HepG2 (cell line): Measurements from ENCODE around the gene ITPRIP. TPM values are rescaled to one million over a fixed set of nuclear protein-coding genes. Genes with fewer than 3 reads are reported as not detected.

Source experiments
- ATAC-seq: fragments of 200-7000 bp; cut with Tn5 transposase; 3 replicates; pipeline ENCODE4 v1.9.1; 2020; ENCODE audit warnings: mild to moderate bottlenecking, moderate library complexity
- BruUV-seq: library from RNA; stranded (reverse); fragments of 400-500 nt; replicated peaks from 2 replicates; lab custom pipeline; 2021; lab: Mats Ljungman, UMichigan
- CTCF ChIA-PET: fragments of 300-600 bp; formaldehyde crosslinking; extraction: SDS; loops from one replicate; lab custom pipeline; 2021; ENCODE audit warnings: low total read pairs, inconsistent platforms, low intra/inter-chr PET ratio; lab: Yijun Ruan, JAX
- POLR2A ChIA-PET: fragments of 350-600 bp; sonication (Branson Sonifier 250); formaldehyde crosslinking; loops from one replicate; lab custom pipeline; 2020; ENCODE audit warnings: antibody characterized with exemption, inconsistent platforms; lab: Yijun Ruan, JAX
- DNase-seq: peaks from one replicate; pipeline ENCODE4 v3.0.0-alpha.2; 2015; ENCODE audit warnings: low spot score
- FAIRE-seq: peaks from 3 replicates; lab custom pipeline; 2011; peaks lifted over from hg19 to GRCh38; lab: Jason Lieb, UNC
- H2AFZ ChIP-seq: one replicate; pipeline ENCODE4 v1.6.1; 2011; ENCODE audit warnings: low read length, inconsistent platforms
- H3K27ac ChIP-seq: fragments of 300-600 bp; 3 replicates; pipeline ENCODE4 v1.8.0; 2011; ENCODE audit warnings: mixed run types, mild to moderate bottlenecking, mixed read lengths, low read length, inconsistent platforms; ENCODE audit not compliant: insufficient read depth; ENCODE audit errors: extremely low read length
- H3K27me3 ChIP-seq, 2 experiments: fragments of 200-600 bp in 1 of 2; 2 replicates in 1 of 2; 3 replicates in 1 of 2; pipeline versions ENCODE4 v1.6.0 to v1.8.0; 2011; ENCODE audit warnings: low read length in 2 of 2, mild to moderate bottlenecking in 2 of 2, moderate library complexity in 2 of 2, inconsistent platforms in 1 of 2; ENCODE audit not compliant: insufficient read depth in 2 of 2, control insufficient read depth in 1 of 2
- H3K36me3 ChIP-seq, 2 experiments: fragments of 200-600 bp in 1 of 2; replicated peaks in 1 of 2; 2 replicates in 1 of 2; 3 replicates in 1 of 2; pipeline versions ENCODE4 v1.5.1 to v1.8.0; 2011; ENCODE audit warnings: low read length in 2 of 2, inconsistent platforms in 1 of 2; ENCODE audit not compliant: insufficient read depth in 2 of 2, control insufficient read depth in 1 of 2
- H3K4me1 ChIP-seq: 2 replicates; pipeline ENCODE4 v1.5.1; 2012; ENCODE audit warnings: low read length, inconsistent platforms; ENCODE audit not compliant: insufficient read depth
- H3K4me2 ChIP-seq: 2 replicates; pipeline ENCODE4 v1.6.0; 2011; ENCODE audit warnings: low read depth, low read length, inconsistent platforms
- H3K4me3 ChIP-seq, 3 experiments: fragments of 200-600 bp in 1 of 3; sonication (generic), shearing (Covaris generic) in 1 of 3; replicated peaks in 1 of 3; 2 replicates each; pipeline ENCODE4 v1.5.1; 2011 to 2016; ENCODE audit warnings: low read length in 3 of 3, inconsistent platforms in 2 of 3, low read depth in 2 of 3, mild to moderate bottlenecking in 2 of 3, control low read depth in 1 of 3, mixed read lengths in 1 of 3; ENCODE audit not compliant: insufficient read depth in 1 of 3
- H3K79me2 ChIP-seq: one replicate; pipeline ENCODE4 v1.6.1; 2011; ENCODE audit warnings: low read length, inconsistent platforms; ENCODE audit not compliant: insufficient read depth
- H3K9ac ChIP-seq: 2 replicates; pipeline ENCODE4 v1.6.0; 2011; ENCODE audit warnings: mild to moderate bottlenecking, low read depth, low read length, inconsistent platforms; ENCODE audit not compliant: insufficient read depth
- H3K9me3 ChIP-seq: 2 replicates; pipeline ENCODE4 v1.5.1; 2012; ENCODE audit warnings: mild to moderate bottlenecking, low read length
- H4K20me1 ChIP-seq: 2 replicates; pipeline ENCODE4 v1.6.0; 2011; ENCODE audit warnings: inconsistent platforms, mild to moderate bottlenecking, low read length, moderate library complexity; ENCODE audit not compliant: insufficient read depth
- ATRX ChIP-seq: sonication (generic); formaldehyde crosslinking; IDR thresholded peaks from 2 replicates; pipeline ENCODE4 v1.4.0; 2020; ENCODE audit warnings: missing genetic modification reagents, borderline replicate concordance
- ELF4 ChIP-seq: sonication (generic); formaldehyde crosslinking; IDR thresholded peaks from 2 replicates; pipeline ENCODE4 v1.5.0; 2020; ENCODE audit warnings: missing genetic modification reagents, mild to moderate bottlenecking, moderate library complexity, borderline replicate concordance
- ISX ChIP-seq: sonication (generic); formaldehyde crosslinking; conservative IDR thresholded peaks from 2 replicates; pipeline ENCODE4 v1.5.0; 2020; ENCODE audit warnings: missing genetic modification reagents
- THYN1 ChIP-seq: sonication (generic); formaldehyde crosslinking; IDR thresholded peaks from 2 replicates; pipeline ENCODE4 v1.8.1; 2023; ENCODE audit warnings: low read depth, mild to moderate bottlenecking, moderate library complexity, missing genetic modification reagents, borderline replicate concordance
- ZBTB42 ChIP-seq: sonication (generic); formaldehyde crosslinking; IDR thresholded peaks from 2 replicates; pipeline ENCODE4 v1.5.0; 2020; ENCODE audit warnings: mild to moderate bottlenecking, missing genetic modification reagents
- ZNF160 ChIP-seq: sonication (generic); formaldehyde crosslinking; IDR thresholded peaks from 2 replicates; pipeline ENCODE4 v1.8.0; 2022; ENCODE audit warnings: mild to moderate bottlenecking, inconsistent platforms, missing genetic modification reagents
- ZNF33B ChIP-seq: sonication (generic); formaldehyde crosslinking; IDR thresholded peaks from 2 replicates; pipeline ENCODE4 v1.5.1; 2020; ENCODE audit warnings: mild to moderate bottlenecking, missing genetic modification reagents
- ZZZ3 ChIP-seq: sonication (generic); formaldehyde crosslinking; IDR thresholded peaks from 2 replicates; pipeline ENCODE4 v1.4.0; 2020; ENCODE audit warnings: missing genetic modification reagents, mild to moderate bottlenecking, borderline replicate concordance
- WGBS: methylation state at CpG from one replicate; pipeline ENCODE4 v1.1.6; 2017; ENCODE audit warnings: low lambda C conversion rate; 5-methylcytosine and 5-hydroxymethylcytosine counted together
- in situ Hi-C: cut with HindIII; loops from 2 replicates; pipeline ENCODE4 v1.10.0; 2017; ENCODE audit warnings: low pct_unique_long_range_greater_than_20kb; ENCODE audit not compliant: extremely low pct_ligation_motif_present
- intact Hi-C: fragments of 100-400 bp; cut with micrococcal nuclease; formaldehyde crosslinking; loops from one replicate; pipeline ENCODE4 v1.10.0; 2022; ENCODE audit not compliant: unreplicated experiment
- polyA plus RNA-seq, 8 experiments: library from polyadenylated mRNA; depleted of rRNA in 3 of 8; stranded (reverse) in 7 of 8; unstranded in 1 of 8; fragments of >200 nt; fragmentation: Illumina TruSeq in 4 of 8; extraction: Trizol in 4 of 8; gene quantifications; 2 replicates each; pipeline versions ENCODE4 v1.2.1 to v1.2.3, GENCODE V29; 2011 to 2016; ENCODE audit warnings: low read depth in 4 of 8, missing spikeins in 1 of 8, mixed read lengths in 1 of 8; ENCODE audit not compliant: insufficient read depth in 1 of 8
- total RNA-seq, 5 experiments: library from RNA; depleted of rRNA; stranded (reverse); fragments of >200 nt; fragmentation: Illumina TruSeq; extraction: Trizol; gene quantifications; 2 replicates each; pipeline ENCODE4 v1.2.3, GENCODE V29; 2016; ENCODE audit warnings: low read depth in 1 of 5
- TF ChIP-seq, protein P1 (sequence below): sonication (generic); formaldehyde crosslinking; IDR thresholded peaks from 2 replicates; pipeline ENCODE4 v1.5.0; 2020; ENCODE audit warnings: mild to moderate bottlenecking, missing genetic modification reagents, moderate library complexity
- TF ChIP-seq, protein P2 (sequence below): IDR thresholded peaks from 2 replicates; pipeline ENCODE4 v1.6.1; 2016; ENCODE audit warnings: mild to moderate bottlenecking, missing biosample characterization, missing genetic modification reagents
- TF ChIP-seq, protein P3 (sequence below): sonication (generic); formaldehyde crosslinking; IDR thresholded peaks from one replicate; pipeline ENCODE4 v1.5.1; 2020; ENCODE audit warnings: mild to moderate bottlenecking, missing genetic modification reagents; ENCODE audit errors: not compliant biosample characterization

ITPRIP gene
- total and polyA plus RNA-seq, 2 of the 13 experiments (the other 11 are each of a cell fraction or from before 2014, with no cell fraction given), result 1.00 to 2.8 TPM

DNA sequence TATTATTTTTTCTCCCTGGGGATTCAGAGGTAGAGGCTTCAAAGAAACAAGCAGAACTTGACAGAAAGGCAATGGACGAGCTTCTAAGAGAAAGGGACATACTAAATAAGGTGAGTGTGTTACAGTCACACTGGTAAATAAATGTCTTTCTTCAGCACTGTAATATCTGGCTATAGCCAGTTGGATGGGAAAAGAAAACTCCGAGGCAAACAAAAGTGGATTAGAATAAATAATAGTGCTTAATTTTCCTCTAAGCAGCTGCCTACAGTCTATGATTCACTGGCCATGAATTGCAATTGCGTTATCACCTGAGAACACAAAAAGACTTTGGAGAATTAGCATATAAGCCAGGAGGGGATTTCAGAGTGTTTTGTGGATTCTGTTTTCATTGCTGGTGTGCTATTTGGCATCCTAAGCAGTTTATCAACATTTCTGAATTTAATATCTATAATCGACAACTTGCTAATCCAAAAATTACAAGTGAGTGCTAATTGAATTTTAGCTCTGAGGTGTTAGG lies 38.6 kb upstream of the ITPRIP start:
- FAIRE-seq (no peak), ATAC-seq (no peak), DNase-seq (no peak)
- 2% methylated on average over 4 of the region's 4 CpGs for WGBS
- Histone ChIP-seq H3K4me2 (no peak overlapping the region), H3K79me2 (no peaks in the 10 kb centered on the region), H3K4me3 (no peak overlapping the region), H3K36me3 (no peaks in the 10 kb centered on the region), H3K27me3 (no peaks in the 10 kb centered on the region; a peak in 2 of 5 replicates), H3K27ac (no peak overlapping the region), H3K9ac (no peak overlapping the region), H2AFZ (no peak overlapping the region), H4K20me1 (no peaks in the 10 kb centered on the region), H3K4me1 (no peaks in the 10 kb centered on the region), H3K9me3 (no peaks in the 10 kb centered on the region)
- ChIA-PET CTCF (no interaction called here), POLR2A (no interaction called here)
- intact Hi-C loops, result no loop called here
- no TSS peak for BruUV-seq
- in situ Hi-C loops, result no loop called here
- TF ChIP-seq ZZZ3 (no peak), ELF4 (CRISPR knock-in tag) (no peak), ATRX (no peak), THYN1 (CRISPR knock-in tag) (no peak), ZNF160 (CRISPR knock-in tag) (no peak), ZBTB42 (CRISPR knock-in tag) (no peak), ISX (CRISPR knock-in tag) (no peak), ZNF33B (no peak)
- TF ChIP-seq, protein P1, sequence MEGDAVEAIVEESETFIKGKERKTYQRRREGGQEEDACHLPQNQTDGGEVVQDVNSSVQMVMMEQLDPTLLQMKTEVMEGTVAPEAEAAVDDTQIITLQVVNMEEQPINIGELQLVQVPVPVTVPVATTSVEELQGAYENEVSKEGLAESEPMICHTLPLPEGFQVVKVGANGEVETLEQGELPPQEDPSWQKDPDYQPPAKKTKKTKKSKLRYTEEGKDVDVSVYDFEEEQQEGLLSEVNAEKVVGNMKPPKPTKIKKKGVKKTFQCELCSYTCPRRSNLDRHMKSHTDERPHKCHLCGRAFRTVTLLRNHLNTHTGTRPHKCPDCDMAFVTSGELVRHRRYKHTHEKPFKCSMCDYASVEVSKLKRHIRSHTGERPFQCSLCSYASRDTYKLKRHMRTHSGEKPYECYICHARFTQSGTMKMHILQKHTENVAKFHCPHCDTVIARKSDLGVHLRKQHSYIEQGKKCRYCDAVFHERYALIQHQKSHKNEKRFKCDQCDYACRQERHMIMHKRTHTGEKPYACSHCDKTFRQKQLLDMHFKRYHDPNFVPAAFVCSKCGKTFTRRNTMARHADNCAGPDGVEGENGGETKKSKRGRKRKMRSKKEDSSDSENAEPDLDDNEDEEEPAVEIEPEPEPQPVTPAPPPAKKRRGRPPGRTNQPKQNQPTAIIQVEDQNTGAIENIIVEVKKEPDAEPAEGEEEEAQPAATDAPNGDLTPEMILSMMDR (CRISPR knock-in tag), result no peak
- TF ChIP-seq, protein P2, sequence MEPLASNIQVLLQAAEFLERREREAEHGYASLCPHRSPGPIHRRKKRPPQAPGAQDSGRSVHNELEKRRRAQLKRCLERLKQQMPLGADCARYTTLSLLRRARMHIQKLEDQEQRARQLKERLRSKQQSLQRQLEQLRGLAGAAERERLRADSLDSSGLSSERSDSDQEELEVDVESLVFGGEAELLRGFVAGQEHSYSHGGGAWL, result no peak
- TF ChIP-seq, protein P3, sequence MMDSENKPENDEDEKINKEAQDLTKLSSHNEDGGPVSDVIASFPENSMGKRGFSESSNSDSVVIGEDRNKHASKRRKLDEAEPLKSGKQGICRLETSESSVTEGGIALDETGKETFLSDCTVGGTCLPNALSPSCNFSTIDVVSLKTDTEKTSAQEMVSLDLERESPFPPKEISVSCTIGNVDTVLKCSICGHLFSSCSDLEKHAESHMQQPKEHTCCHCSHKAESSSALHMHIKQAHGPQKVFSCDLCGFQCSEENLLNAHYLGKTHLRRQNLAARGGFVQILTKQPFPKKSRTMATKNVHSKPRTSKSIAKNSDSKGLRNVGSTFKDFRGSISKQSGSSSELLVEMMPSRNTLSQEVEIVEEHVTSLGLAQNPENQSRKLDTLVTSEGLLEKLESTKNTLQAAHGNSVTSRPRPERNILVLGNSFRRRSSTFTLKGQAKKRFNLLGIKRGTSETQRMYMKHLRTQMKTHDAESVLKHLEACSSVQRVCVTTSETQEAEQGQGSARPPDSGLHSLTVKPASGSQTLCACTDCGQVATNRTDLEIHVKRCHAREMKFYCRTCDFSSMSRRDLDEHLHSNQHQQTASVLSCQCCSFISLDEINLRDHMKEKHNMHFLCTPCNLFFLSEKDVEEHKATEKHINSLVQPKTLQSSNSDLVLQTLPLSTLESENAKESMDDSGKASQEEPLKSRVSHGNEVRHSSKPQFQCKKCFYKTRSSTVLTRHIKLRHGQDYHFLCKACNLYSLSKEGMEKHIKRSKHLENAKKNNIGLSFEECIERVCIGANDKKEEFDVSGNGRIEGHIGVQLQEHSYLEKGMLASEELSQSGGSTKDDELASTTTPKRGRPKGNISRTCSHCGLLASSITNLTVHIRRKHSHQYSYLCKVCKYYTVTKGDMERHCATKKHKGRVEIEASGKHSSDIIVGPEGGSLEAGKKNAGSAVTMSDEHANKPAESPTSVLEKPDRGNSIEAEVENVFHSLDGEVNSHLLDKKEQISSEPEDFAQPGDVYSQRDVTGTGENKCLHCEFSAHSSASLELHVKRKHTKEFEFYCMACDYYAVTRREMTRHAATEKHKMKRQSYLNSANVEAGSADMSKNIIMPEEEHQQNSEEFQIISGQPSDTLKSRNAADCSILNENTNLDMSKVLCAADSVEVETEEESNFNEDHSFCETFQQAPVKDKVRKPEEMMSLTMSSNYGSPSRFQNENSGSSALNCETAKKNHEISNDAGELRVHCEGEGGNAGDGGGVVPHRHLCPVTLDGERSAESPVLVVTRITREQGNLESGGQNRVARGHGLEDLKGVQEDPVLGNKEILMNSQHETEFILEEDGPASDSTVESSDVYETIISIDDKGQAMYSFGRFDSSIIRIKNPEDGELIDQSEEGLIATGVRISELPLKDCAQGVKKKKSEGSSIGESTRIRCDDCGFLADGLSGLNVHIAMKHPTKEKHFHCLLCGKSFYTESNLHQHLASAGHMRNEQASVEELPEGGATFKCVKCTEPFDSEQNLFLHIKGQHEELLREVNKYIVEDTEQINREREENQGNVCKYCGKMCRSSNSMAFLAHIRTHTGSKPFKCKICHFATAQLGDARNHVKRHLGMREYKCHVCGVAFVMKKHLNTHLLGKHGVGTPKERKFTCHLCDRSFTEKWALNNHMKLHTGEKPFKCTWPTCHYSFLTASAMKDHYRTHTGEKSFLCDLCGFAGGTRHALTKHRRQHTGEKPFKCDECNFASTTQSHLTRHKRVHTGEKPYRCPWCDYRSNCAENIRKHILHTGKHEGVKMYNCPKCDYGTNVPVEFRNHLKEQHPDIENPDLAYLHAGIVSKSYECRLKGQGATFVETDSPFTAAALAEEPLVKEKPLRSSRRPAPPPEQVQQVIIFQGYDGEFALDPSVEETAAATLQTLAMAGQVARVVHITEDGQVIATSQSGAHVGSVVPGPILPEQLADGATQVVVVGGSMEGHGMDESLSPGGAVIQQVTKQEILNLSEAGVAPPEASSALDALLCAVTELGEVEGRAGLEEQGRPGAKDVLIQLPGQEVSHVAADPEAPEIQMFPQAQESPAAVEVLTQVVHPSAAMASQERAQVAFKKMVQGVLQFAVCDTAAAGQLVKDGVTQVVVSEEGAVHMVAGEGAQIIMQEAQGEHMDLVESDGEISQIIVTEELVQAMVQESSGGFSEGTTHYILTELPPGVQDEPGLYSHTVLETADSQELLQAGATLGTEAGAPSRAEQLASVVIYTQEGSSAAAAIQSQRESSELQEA (CRISPR knock-in tag), result no peak
